SK-N-SH treated with all-trans-retinoic acid at 6 μM for 48 hours (cell line): ENCODE measurements around the gene PTPRB.
A peak's percentile ranks its signal among the peaks of the same experiment; 100 is the strongest.

ENCODE experiments used
- ATAC-seq: fragments of 200-7000 bp; cut with Tn5 transposase; 3 replicates; pipeline ENCODE4 v1.9.1; 2020; ENCODE audit warnings: mild to moderate bottlenecking, moderate library complexity
- ARNTL ChIP-seq: fragments of 450-650 bp; formaldehyde crosslinking; IDR thresholded peaks from 2 replicates; pipeline ENCODE4 v1.5.0; 2020; ENCODE audit warnings: low read depth, mild to moderate bottlenecking, moderate library complexity, borderline replicate concordance
- BACH2 ChIP-seq: fragments of 250-450 bp; sonication (Bioruptor Pico); IDR thresholded peaks from 2 replicates; pipeline ENCODE4 v1.9.0; 2021; ENCODE audit warnings: mild to moderate bottlenecking, borderline replicate concordance
- CREB5 ChIP-seq: fragments of 250-450 bp; sonication (Bioruptor Pico); IDR thresholded peaks from 2 replicates; pipeline ENCODE4 v1.5.1; 2020; ENCODE audit warnings: low read depth, mild to moderate bottlenecking, moderate library complexity
- CSDC2 ChIP-seq: fragments of 250-450 bp; sonication (Bioruptor Pico); IDR thresholded peaks from 2 replicates; pipeline ENCODE4 v1.5.0; 2020; ENCODE audit warnings: mild to moderate bottlenecking, moderate library complexity
- CSRNP3 ChIP-seq: fragments of 250-450 bp; sonication (Bioruptor Pico); IDR thresholded peaks from 2 replicates; pipeline ENCODE4 v1.5.1; 2021; ENCODE audit warnings: mild to moderate bottlenecking, moderate library complexity
- ESRRG ChIP-seq: fragments of 250-450 bp; sonication (Bioruptor Pico); IDR thresholded peaks from 2 replicates; pipeline ENCODE4 v1.6.1; 2021; ENCODE audit warnings: mild to moderate bottlenecking
- GLIS3 ChIP-seq: fragments of 250-450 bp; sonication (Bioruptor Pico); IDR thresholded peaks from 2 replicates; pipeline ENCODE4 v1.5.0; 2020; ENCODE audit warnings: mild to moderate bottlenecking, moderate library complexity
- ISL1 ChIP-seq: fragments of 250-450 bp; sonication (Bioruptor Pico); IDR thresholded peaks from 2 replicates; pipeline ENCODE4 v2.1.2; 2022; ENCODE audit warnings: mild to moderate bottlenecking, moderate library complexity
- OSR1 ChIP-seq: fragments of 250-450 bp; sonication (Bioruptor Pico); IDR thresholded peaks from 2 replicates; pipeline ENCODE4 v1.8.0; 2022; ENCODE audit warnings: moderate library complexity, mild to moderate bottlenecking, inconsistent platforms
- PATZ1 ChIP-seq: fragments of 250-450 bp; sonication (Bioruptor Pico); IDR thresholded peaks from 2 replicates; pipeline ENCODE4 v1.8.0; 2020; ENCODE audit warnings: mild to moderate bottlenecking, moderate library complexity, borderline replicate concordance
- POU6F1 ChIP-seq: fragments of 250-450 bp; sonication (Bioruptor Pico); IDR thresholded peaks from 2 replicates; pipeline ENCODE4 v1.8.0; 2021; ENCODE audit warnings: low read depth, mild to moderate bottlenecking, moderate library complexity, borderline replicate concordance
- PPARA ChIP-seq: fragments of 250-450 bp; sonication (Bioruptor Pico); IDR thresholded peaks from 2 replicates; pipeline ENCODE4 v1.5.0; 2020; ENCODE audit warnings: mild to moderate bottlenecking, borderline replicate concordance
- RARB ChIP-seq: fragments of 250-450 bp; sonication (Bioruptor Pico); IDR thresholded peaks from 2 replicates; pipeline ENCODE4 v1.8.0; 2021; ENCODE audit warnings: mild to moderate bottlenecking, moderate library complexity
- SNAI2 ChIP-seq: fragments of 250-450 bp; sonication (Bioruptor Pico); IDR thresholded peaks from 2 replicates; pipeline ENCODE4 v1.5.0; 2020; ENCODE audit warnings: mild to moderate bottlenecking, moderate library complexity
- TCF4 ChIP-seq: fragments of 250-450 bp; sonication (Bioruptor Pico); IDR thresholded peaks from 2 replicates; pipeline ENCODE4 v1.8.0; 2021; ENCODE audit warnings: mild to moderate bottlenecking, moderate library complexity, borderline replicate concordance
- TOX ChIP-seq: fragments of 250-450 bp; sonication (Bioruptor Pico); IDR thresholded peaks from 2 replicates; pipeline ENCODE4 v1.8.0; 2021; ENCODE audit warnings: mild to moderate bottlenecking, moderate library complexity, borderline replicate concordance
- TSHZ2 ChIP-seq: fragments of 250-450 bp; sonication (Bioruptor Pico); IDR thresholded peaks from 2 replicates; pipeline ENCODE4 v1.5.0; 2020; ENCODE audit warnings: mild to moderate bottlenecking, moderate library complexity
- ZC3H10 ChIP-seq: fragments of 250-450 bp; sonication (Bioruptor Pico); IDR thresholded peaks from 2 replicates; pipeline ENCODE4 v1.5.1; 2021; ENCODE audit warnings: mild to moderate bottlenecking, moderate library complexity
- ZFP30 ChIP-seq: fragments of 450-650 bp; formaldehyde crosslinking; IDR thresholded peaks from 2 replicates; pipeline ENCODE4 v1.5.0; 2022; ENCODE audit warnings: mild to moderate bottlenecking, moderate library complexity
- ZNF565 ChIP-seq: fragments of 450-650 bp; formaldehyde crosslinking; conservative IDR thresholded peaks from 2 replicates; pipeline ENCODE4 v1.5.0; 2020; ENCODE audit warnings: low read depth, mild to moderate bottlenecking, moderate library complexity
- ZNF70 ChIP-seq: fragments of 450-650 bp; formaldehyde crosslinking; IDR thresholded peaks from 2 replicates; pipeline ENCODE4 v1.5.0; 2020; ENCODE audit warnings: mild to moderate bottlenecking, moderate library complexity
- ZNF8 ChIP-seq: fragments of 450-650 bp; formaldehyde crosslinking; IDR thresholded peaks from 2 replicates; pipeline ENCODE4 v1.5.0; 2020; ENCODE audit warnings: mild to moderate bottlenecking, moderate library complexity

The PTPRB gene

GRCh38 chr12:70666364-70666763 lies 29.1 kb upstream of the PTPRB start:
- TF ChIP-seq ZC3H10 (CRISPR knock-in tag) (no peak), PATZ1 (CRISPR knock-in tag) (no peak), ESRRG (CRISPR knock-in tag) (no peak), TSHZ2 (CRISPR knock-in tag) (no peak), ZNF565 (CRISPR knock-in tag) (no peak), ZFP30 (CRISPR knock-in tag) (no peak), ARNTL (CRISPR knock-in tag) (no peak), ISL1 (CRISPR knock-in tag) (no peak), GLIS3 (CRISPR knock-in tag) (no peak), ZNF70 (CRISPR knock-in tag) (no peak), CSRNP3 (CRISPR knock-in tag) (no peak), RARB (no peak), PPARA (CRISPR knock-in tag) (no peak), POU6F1 (CRISPR knock-in tag) (no peak), CREB5 (CRISPR knock-in tag) (no peak), CSDC2 (no peak), TCF4 (no peak), OSR1 (CRISPR knock-in tag) (no peak), BACH2 (no peak)
- ATAC-seq = no peak

- ATAC-seq = no peak; the same call in 2 of the 3 replicates
- TF ChIP-seq POU6F1 (CRISPR knock-in tag) (no peak), ISL1 (CRISPR knock-in tag) (peak; percentile 25; the same call in 1 of the 2 replicates)
These were observed 27.2 kb upstream of the PTPRB start for GRCh38 chr12:70664465-70664881.

- no peak for ATAC-seq
- no peak for TF ChIP-seq TOX (CRISPR knock-in tag)
- TF ChIP-seq BACH2 = no peak
- no peak for TF ChIP-seq ZNF8 (CRISPR knock-in tag)
- no peak for TF ChIP-seq RARB
- no peak for TF ChIP-seq ZNF565 (CRISPR knock-in tag)
- no peak for TF ChIP-seq ESRRG (CRISPR knock-in tag)
- no peak for TF ChIP-seq SNAI2
- no peak for TF ChIP-seq PATZ1 (CRISPR knock-in tag)
- no peak for TF ChIP-seq ZFP30 (CRISPR knock-in tag)
- no peak for TF ChIP-seq ZNF70 (CRISPR knock-in tag)
- TF ChIP-seq GLIS3 (CRISPR knock-in tag) = no peak
- TF ChIP-seq CREB5 (CRISPR knock-in tag) = no peak
These were observed 26.6 kb upstream of the PTPRB start for GRCh38 chr12:70663838-70664237.
